HTR-8/SVneo (cell line): ENCODE data around the gene ZMYM4.

Experiments used
- DNase-seq: peaks from one replicate; pipeline ENCODE4 v3.0.0; 2011; ENCODE audit warnings: low spot score, mixed read lengths; ENCODE audit not compliant: insufficient read length
- FAIRE-seq: peaks from 2 replicates; lab custom pipeline; 2011; peaks lifted over from hg19 to GRCh38; lab: Jason Lieb, UNC

ZMYM4 gene

GRCh38 chr1:35386959-35387358 is 118.5 kb downstream of the ZMYM4 start:
- DNase-seq: no peak
- FAIRE-seq: no peak

GRCh38 chr1:35390600-35391494 is 122.3 kb downstream of the ZMYM4 start:
- DNase-seq (no peak), FAIRE-seq (no peak)

GRCh38 chr1:35394386-35394785 is 125.9 kb downstream of the ZMYM4 start:
- DNase-seq (no peak), FAIRE-seq (no peak)

- DNase-seq (no peak), FAIRE-seq (no peak)
Observed at GRCh38 chr1:35398739-35399138, 130.2 kb downstream of the ZMYM4 start.

GRCh38 chr1:35401049-35401448 is 132.5 kb downstream of the ZMYM4 start:
- FAIRE-seq: no peak
- DNase-seq: no peak

GRCh38 chr1:35406103-35406502 is 137.6 kb downstream of the ZMYM4 start:
- FAIRE-seq (no peak), DNase-seq (no peak)

GRCh38 chr1:35407743-35408142 is 139.2 kb downstream of the ZMYM4 start:
- DNase-seq: no peak
- no peak for FAIRE-seq

- FAIRE-seq: no peak
- no peak for DNase-seq
Observed at GRCh38 chr1:35408925-35409324, 140.4 kb downstream of the ZMYM4 start.

- DNase-seq (no peak), FAIRE-seq (no peak)
Observed at GRCh38 chr1:35426097-35426586, 157.6 kb downstream of the ZMYM4 start.

- DNase-seq (no peak), FAIRE-seq (no peak)
Observed at GRCh38 chr1:35428360-35428759, 159.9 kb downstream of the ZMYM4 start.

GRCh38 chr1:35430762-35431161 is 162.3 kb downstream of the ZMYM4 start:
- DNase-seq (no peak), FAIRE-seq (no peak)

GRCh38 chr1:35431173-35431599 is 162.7 kb downstream of the ZMYM4 start:
- DNase-seq: no peak
- no peak for FAIRE-seq

- DNase-seq (no peak), FAIRE-seq (no peak)
Observed at GRCh38 chr1:35432231-35432630, 163.7 kb downstream of the ZMYM4 start.

- DNase-seq: no peak
- no peak for FAIRE-seq
Observed at GRCh38 chr1:35433714-35434113, 165.2 kb downstream of the ZMYM4 start.

GRCh38 chr1:35434703-35435102 is 166.2 kb downstream of the ZMYM4 start:
- FAIRE-seq (no peak), DNase-seq (no peak)

GRCh38 chr1:35436078-35436477 is 167.6 kb downstream of the ZMYM4 start:
- DNase-seq: no peak
- no peak for FAIRE-seq

GRCh38 chr1:35437200-35437599 is 168.7 kb downstream of the ZMYM4 start:
- FAIRE-seq (no peak), DNase-seq (no peak)

GRCh38 chr1:35439626-35440025 is 171.1 kb downstream of the ZMYM4 start:
- no peak for DNase-seq
- FAIRE-seq: no peak

- no peak for FAIRE-seq
Observed at GRCh38 chr1:35441926-35442579, 173.5 kb downstream of the ZMYM4 start.

GRCh38 chr1:35442734-35443133 is 174.2 kb downstream of the ZMYM4 start:
- FAIRE-seq: no peak
- DNase-seq: no peak

More at GRCh38 chr1:35441926-35442579, 173.5 kb downstream of the ZMYM4 start:
- DNase-seq: no peak

GRCh38 chr1:35443768-35444518 is 175.4 kb downstream of the ZMYM4 start:
- DNase-seq: no peak
- FAIRE-seq: no peak
